ENCODE data around the gene COG2.

DNA sequence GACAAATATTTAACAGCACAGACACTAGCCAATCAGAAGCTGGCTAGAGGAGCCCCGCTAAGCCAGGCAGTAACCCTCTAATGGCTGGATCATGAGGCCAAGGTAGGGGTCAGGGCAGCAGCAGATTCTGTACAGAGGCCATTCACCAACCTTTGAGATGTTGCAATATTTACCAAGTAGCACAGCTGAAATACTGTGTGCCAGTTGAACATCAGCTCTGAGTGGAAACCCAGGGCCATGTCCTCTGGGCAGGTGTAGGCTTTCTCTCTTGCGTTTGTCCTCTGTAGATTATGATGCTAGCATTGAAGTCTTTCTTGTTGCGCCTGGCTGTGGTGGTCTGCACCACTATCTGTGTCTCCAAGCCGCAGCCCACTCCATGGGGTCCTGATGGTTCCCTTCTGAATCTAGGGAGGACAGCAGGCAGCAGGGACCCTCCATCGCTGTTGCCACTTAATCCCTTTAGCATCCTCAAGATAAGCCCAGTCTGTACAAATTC, 2.5 kb upstream of the COG2 start:
- TF ChIP-seq, protein P1, sequence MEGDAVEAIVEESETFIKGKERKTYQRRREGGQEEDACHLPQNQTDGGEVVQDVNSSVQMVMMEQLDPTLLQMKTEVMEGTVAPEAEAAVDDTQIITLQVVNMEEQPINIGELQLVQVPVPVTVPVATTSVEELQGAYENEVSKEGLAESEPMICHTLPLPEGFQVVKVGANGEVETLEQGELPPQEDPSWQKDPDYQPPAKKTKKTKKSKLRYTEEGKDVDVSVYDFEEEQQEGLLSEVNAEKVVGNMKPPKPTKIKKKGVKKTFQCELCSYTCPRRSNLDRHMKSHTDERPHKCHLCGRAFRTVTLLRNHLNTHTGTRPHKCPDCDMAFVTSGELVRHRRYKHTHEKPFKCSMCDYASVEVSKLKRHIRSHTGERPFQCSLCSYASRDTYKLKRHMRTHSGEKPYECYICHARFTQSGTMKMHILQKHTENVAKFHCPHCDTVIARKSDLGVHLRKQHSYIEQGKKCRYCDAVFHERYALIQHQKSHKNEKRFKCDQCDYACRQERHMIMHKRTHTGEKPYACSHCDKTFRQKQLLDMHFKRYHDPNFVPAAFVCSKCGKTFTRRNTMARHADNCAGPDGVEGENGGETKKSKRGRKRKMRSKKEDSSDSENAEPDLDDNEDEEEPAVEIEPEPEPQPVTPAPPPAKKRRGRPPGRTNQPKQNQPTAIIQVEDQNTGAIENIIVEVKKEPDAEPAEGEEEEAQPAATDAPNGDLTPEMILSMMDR (conservative IDR thresholded peaks at IDR 0.05; ENCODE audit: low read depth, low read length), result no peak
- no peak for TF ChIP-seq EZH2 (IDR thresholded peaks at IDR 0.05; ENCODE audit: low read length, unreplicated experiment)
